Fibroblast of gingiva (primary cell): ENCODE data around the gene SLC24A4.

Experiments
- DNase-seq: peaks from one replicate; pipeline ENCODE4 v3.0.0-alpha.2; 2011; ENCODE audit warnings: low read depth

The SLC24A4 gene, protein sequence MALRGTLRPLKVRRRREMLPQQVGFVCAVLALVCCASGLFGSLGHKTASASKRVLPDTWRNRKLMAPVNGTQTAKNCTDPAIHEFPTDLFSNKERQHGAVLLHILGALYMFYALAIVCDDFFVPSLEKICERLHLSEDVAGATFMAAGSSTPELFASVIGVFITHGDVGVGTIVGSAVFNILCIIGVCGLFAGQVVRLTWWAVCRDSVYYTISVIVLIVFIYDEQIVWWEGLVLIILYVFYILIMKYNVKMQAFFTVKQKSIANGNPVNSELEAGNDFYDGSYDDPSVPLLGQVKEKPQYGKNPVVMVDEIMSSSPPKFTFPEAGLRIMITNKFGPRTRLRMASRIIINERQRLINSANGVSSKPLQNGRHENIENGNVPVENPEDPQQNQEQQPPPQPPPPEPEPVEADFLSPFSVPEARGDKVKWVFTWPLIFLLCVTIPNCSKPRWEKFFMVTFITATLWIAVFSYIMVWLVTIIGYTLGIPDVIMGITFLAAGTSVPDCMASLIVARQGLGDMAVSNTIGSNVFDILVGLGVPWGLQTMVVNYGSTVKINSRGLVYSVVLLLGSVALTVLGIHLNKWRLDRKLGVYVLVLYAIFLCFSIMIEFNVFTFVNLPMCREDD

DNA sequence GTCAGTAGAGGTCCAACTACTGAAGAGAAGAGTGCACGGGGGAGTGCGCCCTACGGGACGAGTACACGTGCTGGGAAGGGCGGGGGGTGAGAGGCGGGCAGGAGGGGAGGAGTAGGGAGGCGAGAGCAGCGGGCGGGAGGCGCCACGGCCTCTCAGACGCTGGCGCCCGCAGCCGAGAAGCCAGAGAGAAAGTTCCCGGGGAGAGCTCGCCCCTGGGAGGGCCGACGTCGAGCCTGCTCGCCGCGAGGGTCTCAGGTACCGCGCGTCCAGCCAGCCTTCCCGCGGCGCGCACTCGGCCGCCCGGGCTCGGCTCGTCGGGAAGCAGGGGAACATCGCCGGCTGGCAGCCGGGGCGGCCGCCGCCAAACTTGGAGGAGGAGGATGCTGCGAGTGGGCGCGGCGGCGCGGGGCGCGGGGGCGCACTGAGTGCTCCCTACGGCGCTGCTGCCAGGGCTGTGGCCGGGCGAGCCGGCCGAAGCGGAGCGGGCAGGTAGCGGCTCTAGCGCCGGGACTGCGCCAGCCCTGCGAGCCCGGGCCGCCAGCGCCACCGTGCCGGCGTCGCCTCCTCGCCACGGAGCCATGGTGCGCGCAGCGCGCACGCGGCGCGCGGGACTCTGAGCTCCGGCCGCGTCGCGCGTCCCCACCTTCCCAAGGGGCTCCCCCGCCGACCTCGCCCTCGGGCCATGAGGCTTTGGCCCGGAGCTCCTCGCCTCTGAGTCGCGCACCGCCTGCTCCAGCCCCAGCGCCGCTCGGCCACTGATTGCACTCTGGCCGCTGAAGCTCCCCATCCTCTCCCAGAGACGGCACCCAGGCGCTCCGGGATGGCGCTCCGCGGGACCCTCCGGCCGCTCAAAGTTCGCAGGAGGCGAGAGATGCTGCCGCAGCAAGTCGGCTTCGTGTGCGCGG is at the start of gene SLC24A4:
Gene SLC24A4 (plus strand): TSS at position 155 of the 905 bp plus-strand sequence. CDS start 666 bp downstream, at position 821.
- DNase-seq = peak; percentile 8

DNA sequence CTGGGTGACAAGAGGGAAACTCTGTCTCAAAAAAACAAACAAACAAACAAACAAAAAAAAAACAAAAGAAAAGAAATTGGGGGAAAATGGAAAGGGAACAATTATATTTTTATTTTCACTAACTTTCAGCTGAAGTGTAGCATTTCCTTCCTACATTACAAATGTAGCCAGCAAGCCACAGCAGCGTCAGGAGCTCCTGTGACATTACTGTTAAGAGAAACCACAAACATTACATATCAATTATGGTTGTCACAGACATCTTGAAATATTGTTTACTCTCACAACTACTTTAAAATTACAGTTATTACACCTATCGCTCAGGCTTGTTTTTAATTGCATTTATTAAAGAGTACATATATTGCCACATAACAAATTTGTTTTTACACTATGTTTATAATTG is 49.8 kb upstream of the SLC24A4 start:
- no peak for DNase-seq

DNA sequence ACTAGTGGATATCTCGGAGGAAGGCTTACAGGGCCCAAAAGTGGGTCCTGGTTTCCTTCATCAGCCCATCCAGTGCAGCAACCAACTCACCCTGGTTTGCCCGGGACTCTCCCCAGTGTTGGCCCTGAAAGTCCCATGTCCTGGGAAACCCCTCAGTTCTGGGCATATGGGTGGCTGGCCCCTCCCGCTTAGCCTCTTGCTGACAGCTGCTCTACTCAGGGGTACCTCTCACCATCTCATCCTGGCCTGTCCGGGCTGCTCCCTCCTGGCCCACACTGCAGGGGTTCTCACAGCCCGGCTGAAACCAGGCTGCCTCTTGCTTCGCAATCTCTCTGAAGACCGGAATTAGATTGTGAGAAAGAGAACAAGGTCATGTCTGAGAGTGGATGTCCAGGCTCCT is 48.9 kb upstream of the SLC24A4 start:
- no peak for DNase-seq

DNA sequence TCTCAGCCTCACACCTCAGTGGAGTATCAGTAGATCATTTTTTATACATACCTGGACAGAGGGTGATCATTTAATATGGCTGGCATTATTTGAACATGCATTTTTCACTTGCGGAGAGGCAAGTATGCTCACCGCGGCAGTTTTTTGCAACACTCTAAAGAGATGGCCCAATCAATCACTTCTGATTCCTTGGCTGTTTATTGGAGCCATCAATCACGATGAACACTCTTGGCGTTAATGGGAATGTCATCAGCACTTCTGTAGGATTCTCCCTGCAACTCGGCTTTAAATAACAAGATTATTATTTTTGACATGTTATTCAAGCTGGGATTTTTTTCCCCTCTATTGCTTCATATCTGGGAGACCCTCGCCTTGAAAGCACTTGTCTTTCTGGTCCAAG is 46.9 kb upstream of the SLC24A4 start:
- no peak for DNase-seq

DNA sequence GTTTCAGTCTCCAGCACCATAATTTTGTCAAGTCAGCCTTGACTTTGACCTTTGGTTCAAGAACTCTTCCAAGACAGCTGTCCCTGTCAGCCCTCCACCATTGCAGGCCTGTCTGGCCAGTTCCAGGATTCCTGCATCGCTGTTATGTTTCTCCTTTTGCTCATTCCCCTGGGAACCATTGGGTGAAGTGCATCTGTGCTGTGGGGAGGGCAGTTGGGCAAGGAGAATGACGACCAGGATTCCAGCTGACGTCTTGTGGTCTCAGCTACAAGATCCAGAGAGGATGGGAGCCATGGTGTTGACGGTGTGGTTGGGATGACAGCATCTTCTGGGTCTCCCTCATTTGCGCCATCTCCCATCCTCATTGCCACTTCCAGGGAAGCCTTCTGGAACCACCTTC is 45.9 kb upstream of the SLC24A4 start:
- no peak for DNase-seq

DNA sequence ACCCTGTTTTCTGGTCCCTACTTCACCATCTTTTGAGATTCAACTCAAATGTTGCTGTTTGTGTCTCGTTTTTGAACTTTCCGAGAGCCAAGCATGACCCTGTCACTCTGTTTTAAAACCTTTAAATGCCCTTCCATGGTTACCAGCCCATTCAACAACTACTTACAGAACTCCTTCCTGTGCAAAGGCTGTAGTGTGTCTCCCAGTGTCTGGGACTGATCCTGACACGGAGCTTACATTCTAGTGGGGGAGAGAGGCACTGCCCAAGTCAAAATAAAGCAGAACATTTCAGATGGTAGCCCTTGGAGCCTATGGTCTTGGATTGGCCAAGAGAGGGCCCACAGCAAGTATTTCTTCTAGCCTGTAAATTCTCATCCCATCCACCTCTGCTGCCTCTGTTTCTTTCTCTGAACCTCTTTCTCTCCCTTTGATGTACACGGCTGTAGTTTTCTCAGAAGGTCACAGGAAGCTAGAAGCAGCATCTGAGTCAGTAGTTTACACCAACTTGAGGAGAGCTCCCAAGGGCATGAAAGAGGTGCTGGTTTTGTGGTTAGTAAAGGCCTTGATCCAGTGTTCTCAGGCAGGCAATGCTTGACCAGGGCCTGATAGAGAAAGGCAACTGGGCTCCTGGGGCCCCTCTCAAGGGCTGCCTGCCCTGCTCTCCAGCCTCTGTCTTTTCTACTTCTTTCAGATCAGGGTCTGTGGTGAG is 42.3 kb upstream of the SLC24A4 start:
- DNase-seq = no peak

DNA sequence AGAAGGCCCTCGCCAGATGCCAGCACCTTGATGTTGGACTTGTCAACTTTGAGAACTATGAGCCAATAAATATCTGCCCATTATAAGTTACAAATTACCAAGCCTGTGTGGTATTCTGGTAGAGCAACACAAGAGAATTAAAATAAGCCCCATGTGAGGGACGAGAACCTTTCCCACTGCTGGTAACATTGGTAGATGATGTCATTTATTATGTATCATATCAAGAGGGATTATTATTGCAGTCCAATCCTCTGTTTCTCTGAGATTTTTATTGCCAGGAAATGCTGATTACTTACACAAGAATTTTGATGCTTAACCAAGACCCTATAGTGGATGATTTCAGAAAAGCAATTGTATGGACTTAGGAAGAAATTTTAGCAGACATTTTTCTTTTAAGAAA is 40.3 kb upstream of the SLC24A4 start:
- DNase-seq = no peak

DNA sequence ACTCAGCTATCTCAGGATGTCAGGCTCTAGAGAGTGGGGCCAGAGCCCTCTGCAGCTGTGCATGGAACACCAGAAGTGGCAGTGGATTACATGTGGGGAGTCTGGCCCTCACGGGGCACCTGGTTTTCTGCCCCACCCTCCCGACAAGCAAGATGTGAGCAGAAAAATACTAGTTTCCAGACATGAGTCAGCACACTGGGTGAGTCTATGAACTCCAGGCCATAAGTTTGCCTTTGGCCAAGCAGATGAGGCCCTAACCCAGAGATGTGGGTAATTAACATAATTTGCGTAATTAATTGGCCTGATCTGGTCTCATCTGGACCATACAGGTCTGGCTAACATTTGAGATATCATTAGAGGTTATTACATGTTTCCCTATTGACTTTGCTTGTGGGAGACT is 37.7 kb upstream of the SLC24A4 start:
- DNase-seq = no peak

DNA sequence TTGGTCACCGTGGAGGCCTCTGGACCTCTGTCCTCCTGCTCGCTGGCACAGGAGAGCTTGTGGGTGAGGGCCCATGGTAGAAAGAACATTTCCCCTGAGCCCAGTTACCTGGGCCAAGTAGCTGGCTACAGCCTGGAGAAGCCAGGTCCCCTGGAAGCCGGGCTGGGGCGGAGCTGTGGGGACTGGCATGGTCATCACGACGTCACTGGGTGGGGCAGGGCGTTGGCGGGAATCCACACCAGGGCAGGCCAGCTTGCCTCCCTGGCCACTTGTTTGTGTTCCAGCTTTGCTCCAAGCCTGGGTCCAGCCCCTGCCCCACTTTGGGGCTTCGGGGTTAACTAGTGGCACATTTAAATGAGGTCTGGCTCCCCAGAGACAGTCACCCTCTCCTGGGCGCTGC is 35.0 kb upstream of the SLC24A4 start:
- DNase-seq = no peak

DNA sequence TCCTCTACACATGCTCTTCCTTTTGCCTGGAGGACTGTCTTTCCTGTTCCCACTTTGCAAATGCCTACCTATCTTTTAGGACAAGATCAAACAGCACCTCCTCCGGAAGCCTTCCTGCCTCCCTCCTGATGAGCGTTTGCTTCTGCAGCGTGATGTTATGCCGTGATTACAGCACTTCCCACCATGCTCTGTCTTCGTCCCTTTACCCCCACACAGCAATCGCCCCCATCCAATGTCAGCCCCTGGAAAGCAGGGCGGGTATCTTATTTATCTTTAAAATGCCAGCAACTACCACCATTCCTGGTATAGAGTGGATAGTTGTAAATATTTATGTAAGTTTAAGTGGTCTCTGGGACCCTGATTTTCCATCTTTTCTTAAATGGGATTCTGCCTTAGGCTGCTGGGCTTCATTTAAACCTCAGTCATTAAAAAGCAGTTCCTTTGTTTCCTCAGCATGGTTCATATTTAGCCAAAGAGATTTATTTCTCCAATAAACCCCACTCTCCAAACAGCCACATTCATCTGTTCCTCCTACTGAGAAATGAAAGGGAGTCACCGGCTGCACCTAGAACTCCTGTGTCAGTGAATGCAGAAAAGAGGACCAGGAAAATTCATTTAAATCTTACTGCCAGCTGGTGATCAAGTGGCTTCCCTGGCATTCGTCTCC is 33.8 kb upstream of the SLC24A4 start:
- no peak for DNase-seq

DNA sequence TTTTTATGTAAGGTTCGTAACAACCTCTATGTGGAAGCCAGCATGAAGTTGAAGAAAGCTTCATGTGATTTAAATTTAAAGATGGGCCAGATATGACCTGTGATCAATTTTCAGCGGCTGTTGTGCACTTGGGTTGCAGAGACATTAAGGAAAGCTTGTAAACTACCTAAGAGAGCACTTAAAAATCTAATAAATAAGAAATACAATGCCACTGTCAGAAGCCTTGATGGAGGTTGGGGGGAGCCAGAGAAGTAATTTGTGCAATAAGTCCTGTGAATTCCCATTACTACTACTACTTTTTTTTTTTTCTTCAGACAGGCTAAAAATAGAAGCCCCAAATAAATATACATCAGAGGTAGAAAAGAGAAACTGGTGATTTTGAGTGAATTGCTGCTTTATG is 30.3 kb upstream of the SLC24A4 start:
- DNase-seq = no peak

DNA sequence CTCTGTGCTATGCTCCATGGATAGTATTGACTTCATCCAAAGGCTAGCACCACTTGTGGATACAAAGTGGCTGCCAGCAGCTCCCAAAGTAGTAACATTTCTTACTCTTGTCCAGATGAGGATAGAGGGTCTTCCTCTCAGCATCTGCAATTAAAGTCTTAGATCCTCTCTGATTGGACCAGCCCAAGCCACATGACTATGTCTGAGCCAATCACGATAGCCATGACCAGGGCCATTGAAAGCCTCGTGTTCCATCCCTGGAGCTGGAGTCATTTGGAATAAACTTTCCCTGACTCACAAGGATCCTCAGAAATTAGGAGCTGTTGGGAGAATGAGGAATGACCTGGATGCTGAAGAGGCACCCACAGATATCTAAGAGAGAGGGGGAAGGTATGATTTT is 28.5 kb upstream of the SLC24A4 start:
- no peak for DNase-seq

DNA sequence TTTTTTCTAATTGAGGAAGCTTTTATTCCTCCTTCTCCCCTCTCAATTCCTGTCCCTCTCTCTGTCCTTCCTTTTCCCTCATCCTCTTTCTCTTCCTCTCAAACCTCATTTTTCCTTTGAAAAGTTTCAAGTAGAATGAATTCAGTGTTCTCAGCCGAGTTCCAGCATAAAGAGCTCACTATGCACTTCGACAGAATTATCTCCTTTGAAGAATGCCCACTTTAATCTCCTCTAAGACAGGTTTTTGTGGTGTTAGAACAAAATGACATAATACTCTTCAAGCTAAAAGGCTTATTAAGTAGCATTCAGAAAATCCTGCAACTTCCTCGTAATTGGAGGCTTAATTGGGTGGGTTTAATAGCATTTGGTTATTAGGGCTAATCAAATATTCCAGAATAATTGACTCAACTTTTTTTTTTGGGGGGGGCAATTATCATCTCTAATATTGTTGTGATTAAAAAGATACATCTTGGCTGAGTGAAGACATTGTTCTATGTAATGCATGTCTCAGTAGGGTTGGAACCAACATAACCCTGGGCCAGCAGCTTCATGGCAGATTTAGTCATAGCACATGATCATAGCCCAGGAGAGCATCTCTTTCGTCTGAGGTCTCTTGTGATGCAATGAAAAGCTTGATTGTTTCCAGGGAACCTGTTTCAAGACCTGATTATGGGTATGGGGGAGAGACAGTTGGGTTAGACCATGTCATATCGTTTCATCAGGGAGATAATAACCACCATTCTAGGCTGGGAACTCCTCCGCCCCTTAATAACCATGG is 25.0 kb upstream of the SLC24A4 start:
- DNase-seq = no peak

DNA sequence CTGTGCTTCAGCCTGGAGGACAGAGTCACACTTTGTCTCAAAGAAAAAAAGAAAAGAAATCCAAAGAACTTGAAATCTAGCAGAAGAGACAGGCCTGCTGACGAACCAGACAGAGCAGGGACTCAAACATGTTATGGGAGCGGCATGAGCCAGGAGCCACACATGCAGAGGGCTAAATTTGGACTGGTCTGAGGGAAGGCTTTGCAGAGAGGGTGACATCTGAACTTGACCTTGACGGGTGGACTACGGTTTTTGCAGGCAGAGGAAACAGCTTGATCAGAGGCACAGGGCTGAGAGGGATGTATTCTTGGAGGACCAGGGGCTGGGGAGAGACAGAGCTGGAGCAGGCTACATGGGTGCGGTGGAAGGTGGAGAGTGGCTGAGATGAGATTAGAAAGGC is 20.5 kb upstream of the SLC24A4 start:
- no peak for DNase-seq

DNA sequence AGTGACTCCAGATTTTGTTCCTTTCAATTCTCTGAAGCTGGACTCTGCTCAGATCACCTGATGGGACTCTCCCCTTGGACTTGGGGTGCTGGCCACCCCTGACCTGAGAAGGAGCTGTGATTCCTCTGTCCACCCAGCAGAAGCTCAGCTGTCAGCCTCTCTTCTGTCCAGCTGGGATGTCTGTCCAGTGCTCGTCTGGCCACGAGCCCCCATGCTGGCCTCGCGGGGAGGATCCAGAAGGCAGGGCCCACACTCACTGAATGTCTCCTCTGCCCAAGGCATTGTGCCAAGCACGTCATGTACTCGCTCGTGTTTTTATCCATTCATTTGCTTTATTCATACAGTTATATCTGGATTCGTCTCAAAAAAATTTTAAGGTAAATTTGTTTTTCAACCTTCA is 14.2 kb upstream of the SLC24A4 start:
- DNase-seq = no peak

DNA sequence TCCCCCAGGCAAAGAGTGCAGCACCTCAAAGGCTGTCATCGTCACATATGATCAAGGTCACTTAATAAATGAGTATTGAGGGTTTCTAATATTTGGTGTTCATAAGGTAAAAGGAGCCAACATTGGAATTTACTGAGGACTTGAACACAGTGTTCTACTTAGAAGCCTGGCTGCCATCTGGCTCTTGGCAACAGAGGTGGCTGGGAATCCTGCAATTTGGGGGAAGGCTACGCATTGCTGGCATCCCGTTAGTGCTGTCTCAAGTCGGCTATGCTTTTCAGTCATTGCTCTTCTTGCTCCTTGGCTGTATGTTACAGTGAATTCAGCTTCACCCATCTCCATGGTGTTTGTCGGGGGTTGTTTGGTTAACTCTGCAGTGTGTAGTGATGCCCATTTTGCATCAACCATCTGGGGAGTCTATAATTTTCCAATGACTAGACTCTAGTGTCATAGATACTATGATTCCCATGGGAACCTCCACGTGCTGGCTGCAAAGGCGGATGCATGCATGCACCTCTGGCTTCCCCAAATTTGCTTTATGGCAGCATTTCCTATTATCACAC is 12.9 kb upstream of the SLC24A4 start:
- DNase-seq = no peak

DNA sequence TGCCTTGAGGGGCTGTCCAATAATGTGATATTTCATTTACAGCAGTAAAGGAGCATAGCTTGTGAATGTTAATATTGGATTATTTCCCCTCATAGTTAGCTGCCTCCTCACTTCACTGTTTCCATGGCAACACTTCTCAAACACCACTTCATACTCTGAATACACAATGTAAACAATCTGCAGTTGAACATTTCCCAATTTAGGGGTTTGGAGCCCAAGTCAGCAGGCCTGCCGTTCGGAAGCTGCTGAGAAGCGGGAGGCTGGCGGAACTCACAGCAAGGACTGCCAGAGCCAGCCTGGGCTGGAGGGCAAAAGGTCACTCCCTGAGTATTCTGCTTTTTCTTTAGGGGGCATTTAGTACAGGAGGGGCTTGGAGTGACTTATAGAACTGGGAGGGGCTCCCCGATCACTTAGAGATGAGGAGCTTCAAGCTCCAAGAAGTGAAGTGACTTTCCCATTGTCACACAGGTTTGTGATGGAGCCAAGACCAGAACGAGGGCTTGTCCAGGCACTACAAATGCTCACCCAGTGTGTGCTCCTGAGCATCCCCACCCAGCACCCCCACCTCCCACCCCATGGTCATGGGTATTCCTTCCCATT is 12.1 kb upstream of the SLC24A4 start:
- DNase-seq = no peak

DNA sequence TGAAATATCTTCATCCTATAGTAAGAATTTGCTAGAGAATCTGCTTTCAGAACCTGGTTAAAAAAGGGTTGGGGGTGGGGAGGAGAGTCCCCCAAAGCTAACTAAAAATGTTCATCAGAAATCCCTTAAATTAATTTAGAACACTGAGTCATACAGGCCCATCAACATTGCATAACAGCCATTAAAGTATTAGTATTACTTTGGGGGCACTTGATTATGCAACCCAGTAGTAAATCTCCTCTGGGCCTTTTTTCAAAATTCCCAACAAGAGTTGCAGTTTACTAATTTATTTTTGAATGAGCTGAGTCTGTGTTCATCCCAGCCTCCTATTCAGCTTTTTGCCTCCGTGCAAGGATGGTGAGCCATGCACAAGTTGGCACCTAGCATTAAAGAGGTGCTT is 8.8 kb upstream of the SLC24A4 start:
- DNase-seq = no peak

DNA sequence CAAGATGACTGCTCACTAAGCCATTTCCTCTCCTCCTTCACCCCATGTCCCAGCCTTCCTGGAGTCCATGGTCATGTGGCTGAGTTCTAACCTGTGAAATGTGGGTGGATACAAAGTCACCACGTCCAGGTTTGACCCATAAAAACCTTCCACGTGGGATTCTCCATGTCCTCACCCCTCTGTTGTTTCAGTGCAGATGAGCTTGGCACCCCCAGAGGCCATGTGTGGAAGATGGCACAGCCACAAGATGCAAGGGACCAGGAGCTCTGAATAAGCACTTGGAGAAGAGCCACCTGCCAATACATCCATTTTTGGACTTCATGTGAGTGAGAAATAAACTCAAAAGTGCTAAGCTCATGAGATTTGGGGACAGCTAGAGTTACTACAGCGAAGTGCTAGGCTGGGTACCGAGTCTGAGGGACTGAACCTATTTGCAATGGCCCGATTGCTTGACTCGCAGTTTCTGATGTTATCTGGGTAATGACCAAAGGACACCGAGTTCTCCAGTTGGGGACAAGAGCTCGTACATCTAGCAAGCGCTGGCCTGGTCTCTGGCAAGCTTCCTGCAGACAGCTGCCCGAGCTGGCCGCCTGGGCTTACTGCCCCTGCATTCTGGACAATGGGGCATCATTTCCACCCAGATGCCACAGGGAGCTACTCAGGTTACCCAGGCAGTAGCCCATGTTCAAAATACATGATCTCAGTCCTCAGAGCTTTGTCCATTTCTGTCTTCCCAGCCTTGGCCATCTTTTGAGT is 7.7 kb upstream of the SLC24A4 start:
- no peak for DNase-seq
